Measurements from ENCODE around the gene PXT1. TPM values are rescaled to one million over a fixed set of nuclear protein-coding genes. Genes with fewer than 3 reads are reported as not detected.

Gene PXT1
- total and polyA plus RNA-seq, 2 donors (not counting 1 experiment from before 2014, with no cell fraction given): under 0.01 to 0.03 TPM

GRCh38 chr6:36355819-36356218 lies 86.8 kb downstream of the PXT1 start:
- Histone ChIP-seq H3K9ac (ENCODE audit: insufficient read depth, low read length) (no peak overlapping the region), H3K4me2 (ENCODE audit: extremely low read depth, insufficient read depth, low read length) (no peak overlapping the region), H3K9me3 (ENCODE audit: control insufficient read depth, insufficient read depth, low read depth, low read length) (no peaks in the 10 kb centered on the region), H3K36me3 (ENCODE audit: control insufficient read depth, insufficient read depth, low read length) (no peaks in the 10 kb centered on the region), H3K4me3 (replicated peaks in 1 of 4; ENCODE audit: control extremely low read depth in 1 of 4, insufficient read depth in 1 of 4, low read depth in 3 of 4, low read length in 4 of 4) (no peak overlapping the region), H2AFZ (ENCODE audit: low read length) (no peak overlapping the region), H4K20me1 (ENCODE audit: control insufficient read depth, extremely low read depth, insufficient read depth, low read length) (no peaks in the 10 kb centered on the region), H3K27me3 (ENCODE audit: control insufficient read depth, insufficient read depth, low read length) (peaks cover 6% of the 10 kb centered on the region), H3K27ac (ENCODE audit: insufficient read depth, low read length) (no peak overlapping the region), H3K4me1 (ENCODE audit: control insufficient read depth, extremely low read depth, insufficient read depth, low read length) (no peaks in the 10 kb centered on the region), H3K79me2 (ENCODE audit: control insufficient read depth, insufficient read depth, low read length) (no peaks in the 10 kb centered on the region)
- DNase-seq (ENCODE audit: low read depth in 2 of 2): peak in 1 of 2 donors; percentile 93
- no peak for TF ChIP-seq EZH2 (IDR thresholded peaks at IDR 0.05; ENCODE audit: low read length, missing control alignments)
- no peak for TF ChIP-seq CTCF (conservative IDR thresholded peaks at IDR 0.05 in 1 of 2, IDR thresholded peaks at IDR 0.05 in 1 of 2; ENCODE audit: low read depth in 1 of 2, low read length in 2 of 2)

GRCh38 chr6:36353411-36353915 lies 89.2 kb downstream of the PXT1 start:
- TF ChIP-seq EZH2 (IDR thresholded peaks at IDR 0.05; ENCODE audit: low read length, missing control alignments) (no peak), CTCF (conservative IDR thresholded peaks at IDR 0.05 in 1 of 2, IDR thresholded peaks at IDR 0.05 in 1 of 2; ENCODE audit: low read depth in 1 of 2, low read length in 2 of 2) (no peak)
- H3K27ac ChIP-seq (ENCODE audit: insufficient read depth, low read length): no peak overlapping the region
- no peak overlapping the region for H3K4me3 ChIP-seq (replicated peaks in 1 of 4; ENCODE audit: control extremely low read depth in 1 of 4, insufficient read depth in 1 of 4, low read depth in 3 of 4, low read length in 4 of 4)
- H3K9ac ChIP-seq (ENCODE audit: insufficient read depth, low read length): no peak overlapping the region
- H3K4me2 ChIP-seq (ENCODE audit: extremely low read depth, insufficient read depth, low read length): no peak overlapping the region
- H2AFZ ChIP-seq (ENCODE audit: low read length): no peak overlapping the region
- no peaks in the 10 kb centered on the region for H3K79me2 ChIP-seq (ENCODE audit: control insufficient read depth, insufficient read depth, low read length)
- H4K20me1 ChIP-seq (ENCODE audit: control insufficient read depth, extremely low read depth, insufficient read depth, low read length): no peaks in the 10 kb centered on the region
- no peaks in the 10 kb centered on the region for H3K36me3 ChIP-seq (ENCODE audit: control insufficient read depth, insufficient read depth, low read length)
- DNase-seq (ENCODE audit: low read depth in 2 of 2): peak in 1 of 2 donors; percentile 96
- H3K27me3 ChIP-seq (ENCODE audit: control insufficient read depth, insufficient read depth, low read length): peaks cover 8% of the 10 kb centered on the region
- H3K9me3 ChIP-seq (ENCODE audit: control insufficient read depth, insufficient read depth, low read depth, low read length): no peaks in the 10 kb centered on the region
- H3K4me1 ChIP-seq (ENCODE audit: control insufficient read depth, extremely low read depth, insufficient read depth, low read length): no peaks in the 10 kb centered on the region

- Histone ChIP-seq H3K27ac (ENCODE audit: insufficient read depth, low read length) (no peak overlapping the region), H3K36me3 (ENCODE audit: control insufficient read depth, insufficient read depth, low read length) (no peaks in the 10 kb centered on the region), H2AFZ (ENCODE audit: low read length) (no peak overlapping the region), H4K20me1 (ENCODE audit: control insufficient read depth, extremely low read depth, insufficient read depth, low read length) (no peaks in the 10 kb centered on the region), H3K4me2 (ENCODE audit: extremely low read depth, insufficient read depth, low read length) (no peak overlapping the region), H3K9ac (ENCODE audit: insufficient read depth, low read length) (no peak overlapping the region), H3K4me3 (replicated peaks in 1 of 4; ENCODE audit: control extremely low read depth in 1 of 4, insufficient read depth in 1 of 4, low read depth in 3 of 4, low read length in 4 of 4) (no peak overlapping the region), H3K9me3 (ENCODE audit: control insufficient read depth, insufficient read depth, low read depth, low read length) (no peaks in the 10 kb centered on the region), H3K4me1 (ENCODE audit: control insufficient read depth, extremely low read depth, insufficient read depth, low read length) (no peaks in the 10 kb centered on the region), H3K79me2 (ENCODE audit: control insufficient read depth, insufficient read depth, low read length) (no peaks in the 10 kb centered on the region), H3K27me3 (ENCODE audit: control insufficient read depth, insufficient read depth, low read length) (peaks cover 8% of the 10 kb centered on the region)
- no peak for TF ChIP-seq CTCF (conservative IDR thresholded peaks at IDR 0.05 in 1 of 2, IDR thresholded peaks at IDR 0.05 in 1 of 2; ENCODE audit: low read depth in 1 of 2, low read length in 2 of 2)
- no peak for DNase-seq (ENCODE audit: low read depth in 2 of 2)
These were observed 90.0 kb downstream of the PXT1 start for GRCh38 chr6:36352477-36353157.

All from fibroblast of lung (primary cell).